ENCODE data around the gene ZCCHC3.
A peak's percentile ranks its signal among the peaks of the same experiment; 100 is the strongest.

The ZCCHC3 gene

GRCh38 chr20:284172-284571, 13.2 kb upstream of the ZCCHC3 start:
- DNase-seq = no peak

DNA sequence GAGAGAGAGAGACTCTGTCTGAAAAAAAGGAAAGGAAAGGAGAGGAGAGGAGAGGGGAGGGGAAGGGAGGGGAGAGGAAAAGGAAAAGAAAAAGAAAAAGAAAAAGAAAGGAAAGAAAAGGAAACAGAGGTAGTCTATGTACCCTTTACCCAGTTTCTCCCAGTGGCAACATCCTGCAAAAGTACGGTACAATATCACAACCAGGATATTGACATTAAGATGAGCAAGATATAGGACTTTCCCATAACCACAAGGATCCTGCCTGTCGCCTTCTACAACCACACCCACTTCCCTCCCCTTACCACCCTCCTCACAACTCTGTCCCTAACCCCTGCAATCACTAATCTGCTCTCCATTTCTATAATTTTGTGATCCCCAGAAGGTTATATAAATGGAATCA, 10.9 kb upstream of the ZCCHC3 start:
- no peak for DNase-seq

DNA sequence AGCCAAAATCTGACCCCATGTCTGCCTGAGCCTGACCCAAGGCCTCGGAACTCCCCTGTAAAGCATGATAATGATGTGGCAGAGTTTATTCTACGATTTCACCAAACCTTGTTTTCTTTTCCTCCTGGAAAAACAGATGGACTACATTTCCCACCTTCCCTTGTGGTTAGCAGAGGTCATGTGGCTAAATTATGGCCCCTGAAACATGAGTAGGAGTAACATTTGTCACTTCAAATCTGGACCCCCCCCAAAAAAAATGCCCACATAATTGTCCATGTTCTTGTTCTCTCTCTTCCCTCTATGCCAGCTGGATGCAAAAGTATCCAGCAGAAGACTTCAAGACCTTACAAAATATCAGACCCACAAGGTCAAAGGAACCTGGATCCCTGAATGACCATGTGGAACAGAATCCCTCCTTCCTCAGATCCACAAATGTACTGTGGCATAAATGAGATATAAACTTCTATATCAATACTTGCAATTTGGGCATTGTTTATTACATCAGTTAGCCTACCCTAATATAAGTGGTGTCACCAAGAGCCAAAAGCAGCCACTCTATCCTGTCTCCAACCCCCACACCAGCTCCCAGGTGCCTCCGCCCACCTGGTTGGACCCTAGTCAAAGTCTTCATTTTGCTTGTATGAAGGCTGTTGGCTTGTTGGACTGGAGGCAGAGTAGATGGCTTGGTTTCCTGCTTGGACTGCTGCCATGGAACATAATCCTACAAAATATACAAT, 8.2 kb upstream of the ZCCHC3 start:
- DNase-seq = no peak

GRCh38 chr20:289693-290083, 7.7 kb upstream of the ZCCHC3 start:
- DNase-seq = no peak

DNA sequence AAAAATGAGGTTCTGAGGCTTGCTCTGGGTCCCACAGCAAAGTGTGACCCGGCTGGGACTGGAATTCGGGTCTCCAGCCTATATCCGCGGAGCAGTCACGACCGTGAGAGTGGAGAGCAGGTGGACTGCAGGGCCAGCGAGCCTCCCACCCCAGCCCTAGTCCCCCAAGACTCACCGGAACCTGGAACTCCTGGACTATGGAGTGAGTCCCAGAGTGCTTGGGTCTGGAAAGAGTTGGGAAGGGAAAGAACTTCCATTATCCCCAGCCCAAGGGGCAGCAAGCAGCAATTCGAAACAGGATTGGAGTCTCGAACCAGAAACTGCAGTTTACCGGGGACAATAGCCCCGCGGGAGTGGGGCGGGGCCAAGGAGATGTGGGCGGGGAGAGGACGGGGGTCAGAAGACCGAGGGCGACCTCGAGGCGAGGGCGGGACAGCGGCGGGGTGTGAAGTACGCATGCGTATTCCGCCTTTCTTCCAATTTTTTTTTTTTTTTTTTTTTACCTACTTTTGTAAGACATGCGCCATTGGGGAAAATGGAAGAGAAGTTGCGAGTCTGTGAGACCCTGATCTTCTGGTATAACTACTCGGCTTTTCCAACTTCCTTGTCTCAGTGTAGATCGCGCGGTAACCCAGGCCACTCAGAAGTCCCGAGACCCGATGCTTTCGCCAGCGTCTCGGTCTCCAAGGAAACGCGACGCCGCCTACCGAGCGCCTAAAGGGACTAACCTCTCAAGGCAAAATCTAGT, 7.1 kb upstream of the ZCCHC3 start, which contains the start of gene C20orf96:
TSS of gene C20orf96 (minus strand) at position 667 of the 748 bp plus-strand sequence. CDS start at position 527, 140 bp downstream.
- peak; percentile 94 for DNase-seq

- DNase-seq = no peak
Measured at GRCh38 chr20:294602-295001, 2.8 kb upstream of the ZCCHC3 start.

- DNase-seq = no peak
Measured at GRCh38 chr20:295804-296203, 1.6 kb upstream of the ZCCHC3 start.

GRCh38 chr20:297925-298775, 780 bp downstream of the ZCCHC3 start:
- peak; percentile 65 for DNase-seq

GRCh38 chr20:298776-299391, 1.5 kb downstream of the ZCCHC3 start:
- DNase-seq = no peak

GRCh38 chr20:300345-300990, 3.1 kb downstream of the ZCCHC3 start:
- no peak for DNase-seq

GRCh38 chr20:301886-302848, 4.8 kb downstream of the ZCCHC3 start:
- DNase-seq = no peak

- no peak for DNase-seq
Measured at GRCh38 chr20:305745-306144, 8.4 kb downstream of the ZCCHC3 start.

GRCh38 chr20:308427-309038, 11.2 kb downstream of the ZCCHC3 start:
- no peak for DNase-seq

- DNase-seq = peak; percentile 59
Measured at GRCh38 chr20:309306-309840, 12.0 kb downstream of the ZCCHC3 start.

DNA sequence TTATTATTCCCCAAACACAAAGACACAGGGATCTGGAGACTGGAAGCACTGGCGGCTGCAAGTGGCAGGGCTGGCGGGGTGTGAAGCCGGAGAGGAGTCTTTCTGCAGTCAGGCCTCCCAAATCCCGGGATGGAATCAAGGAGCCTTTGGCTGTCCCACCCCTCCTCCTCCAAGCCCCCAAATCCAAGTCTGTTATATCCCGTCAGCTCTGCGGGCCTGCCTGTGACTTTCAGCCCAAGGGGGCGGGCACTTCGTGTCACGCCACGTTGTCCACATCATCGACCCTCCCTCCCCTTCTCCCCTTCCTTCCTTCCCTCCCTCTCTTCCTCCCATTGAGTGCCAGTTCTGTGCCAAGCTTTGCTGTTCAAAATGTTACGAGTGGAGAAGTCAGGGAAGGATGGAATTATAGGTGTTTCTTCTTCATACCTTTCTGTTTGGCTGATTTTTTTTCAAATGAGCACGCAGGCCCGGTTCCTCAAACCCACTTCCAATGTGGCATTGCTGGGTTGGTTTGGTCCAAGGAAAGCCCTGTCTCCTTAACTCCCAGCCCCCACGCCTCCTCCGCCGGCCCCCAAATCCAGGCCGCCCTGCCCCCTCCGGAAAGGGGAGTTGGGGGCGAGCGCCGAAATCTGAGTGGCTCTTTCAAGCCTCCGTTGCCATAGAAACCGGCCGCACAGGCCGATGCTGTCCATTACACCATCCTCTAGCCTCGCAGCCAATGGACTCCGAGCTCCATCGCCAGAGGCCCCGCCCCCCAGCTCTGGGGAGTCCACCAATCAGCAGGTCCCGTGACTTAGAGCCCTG, 12.7 kb downstream of the ZCCHC3 start:
- peak; percentile 100 for DNase-seq

GRCh38 chr20:310645-311044, 13.3 kb downstream of the ZCCHC3 start:
- no peak for DNase-seq

GRCh38 chr20:311609-312008, 14.2 kb downstream of the ZCCHC3 start:
- no peak for DNase-seq

DNA sequence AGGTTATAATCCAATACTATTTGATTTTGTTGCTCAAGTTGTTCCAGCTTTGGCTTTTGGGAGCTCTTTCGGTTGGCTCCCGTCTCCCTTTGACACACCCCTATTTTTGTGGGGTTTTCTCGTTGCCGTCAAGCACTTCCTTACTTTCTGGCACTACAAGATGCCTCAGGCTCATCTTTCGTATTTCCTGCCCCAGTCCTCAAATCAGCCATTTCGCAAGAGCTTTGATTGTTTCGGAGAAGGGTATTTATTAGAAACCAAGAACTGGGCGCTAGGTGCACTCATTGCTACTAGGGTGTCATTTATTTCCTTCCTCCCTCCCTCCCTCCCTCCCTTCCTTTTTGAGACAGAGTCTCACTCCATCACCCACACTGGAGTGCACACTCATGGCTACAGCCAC, 14.7 kb downstream of the ZCCHC3 start:
- no peak for DNase-seq

DNA sequence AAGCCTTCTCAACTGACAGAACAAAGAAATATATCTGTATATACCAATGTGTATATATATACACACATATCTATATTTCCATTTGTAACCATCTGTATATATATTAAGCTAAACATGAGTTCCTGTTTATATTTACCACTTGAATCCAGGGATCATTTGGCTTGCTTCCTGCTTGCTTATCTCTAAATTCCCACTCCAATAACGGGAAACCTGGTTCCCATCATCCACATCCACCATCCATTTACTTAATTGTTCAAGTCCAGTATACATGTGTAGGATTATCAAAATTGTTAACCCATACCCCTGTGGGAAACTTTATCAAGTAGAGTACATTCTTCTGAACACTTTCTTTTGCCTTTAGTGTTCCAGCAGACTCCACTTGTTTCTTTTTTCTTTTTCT, 15.5 kb downstream of the ZCCHC3 start:
- no peak for DNase-seq

GRCh38 chr20:313402-313801, 16.0 kb downstream of the ZCCHC3 start:
- no peak for DNase-seq

All from fibroblast of skin of right quadriceps (primary cell).